Lower leg skin (tissue), 4 donors: ENCODE data around the gene TADA2B. TPM values are rescaled to one million over a fixed set of nuclear protein-coding genes. Genes with fewer than 3 reads are reported as not detected.
A peak's percentile ranks its signal among the peaks of the same experiment; 100 is the strongest.

Source experiments
- DNase-seq, 2 donors: peaks; one replicate each; pipeline ENCODE4 v3.0.0-alpha.2; 2019; ENCODE audit warnings: low spot score in 2 of 2
- H3K4me3 ChIP-seq: fragments of 200-600 bp; sonication (generic); 2 replicates; pipeline ENCODE4 v1.5.1; 2017; ENCODE audit warnings: mild to moderate bottlenecking, low read depth; ENCODE audit not compliant: poor library complexity, severe bottlenecking
- CTCF ChIP-seq, 3 donors: fragments of 450-650 bp; IDR thresholded peaks; one replicate each; pipeline ENCODE4 v1.5.1; 2016; ENCODE audit warnings: antibody characterized with exemption in 3 of 3, mild to moderate bottlenecking in 3 of 3, moderate library complexity in 2 of 3
- POLR2A ChIP-seq, 2 donors: fragments of 450-650 bp; IDR thresholded peaks; one replicate each; pipeline ENCODE4 v1.6.1; 2016 to 2017; ENCODE audit warnings: antibody characterized with exemption in 2 of 2, mild to moderate bottlenecking in 1 of 2, moderate library complexity in 1 of 2
- WGBS, 2 donors: methylation state at CpG; one replicate each; pipeline ENCODE4 v1.1.5; 2018; 5-methylcytosine and 5-hydroxymethylcytosine counted together
- intact Hi-C: fragments of 100-400 bp; cut with DNase I; formaldehyde crosslinking; loops from one replicate; pipeline ENCODE4 v1.15.0; 2023; ENCODE audit warnings: low total_unique reads
- total RNA-seq, 4 donors: library from RNA; depleted of rRNA; stranded (reverse); fragments of >200 nt; gene quantifications; one replicate each; pipeline ENCODE4 v1.1.0, GENCODE V29; 2016

The TADA2B gene
- 10 to 100 TPM; 26.2 to 30.0 (median 27.2) TPM for total RNA-seq

DNA sequence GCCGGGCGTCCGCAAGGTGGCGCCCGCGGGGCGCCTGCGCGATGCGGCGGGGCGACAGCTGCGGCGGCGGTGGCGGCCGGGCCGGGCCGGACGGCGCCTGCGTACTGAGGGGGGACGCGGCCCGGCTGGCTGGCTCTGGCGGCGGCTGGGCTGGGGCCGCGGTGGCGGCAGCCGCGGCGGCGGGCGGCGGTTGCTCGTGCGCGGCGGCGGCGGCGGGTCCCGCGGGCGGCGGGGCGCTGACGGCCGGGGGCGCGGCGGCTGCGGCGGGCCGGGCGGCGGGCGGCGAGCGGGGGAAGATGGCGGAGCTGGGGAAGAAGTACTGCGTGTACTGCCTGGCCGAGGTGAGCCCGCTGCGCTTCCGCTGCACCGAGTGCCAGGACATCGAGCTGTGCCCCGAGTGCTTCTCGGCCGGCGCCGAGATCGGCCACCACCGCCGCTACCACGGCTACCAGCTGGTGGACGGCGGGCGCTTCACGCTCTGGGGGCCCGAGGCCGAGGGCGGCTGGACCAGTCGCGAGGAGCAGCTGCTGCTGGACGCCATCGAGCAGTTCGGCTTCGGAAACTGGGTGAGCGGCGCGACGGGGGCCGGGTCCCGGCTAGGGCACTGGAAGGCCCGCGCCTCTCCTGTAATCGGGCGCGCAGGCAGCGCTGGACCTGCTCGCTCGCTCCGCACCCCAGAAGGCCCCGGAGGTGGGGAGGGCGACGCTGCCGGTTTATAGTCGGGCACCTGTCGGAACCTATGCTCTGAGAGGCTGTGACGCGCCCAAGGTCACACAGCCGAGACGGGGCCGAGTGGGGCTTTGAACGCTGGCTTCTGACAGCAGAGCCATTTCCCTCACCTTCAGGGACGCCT, at the start of gene TADA2B:
Gene TADA2B (plus strand): TSS at position 89 of the 853 bp plus-strand sequence. CDS start 208 bp downstream, at position 297.
- no peak for TF ChIP-seq POLR2A (IDR thresholded peaks at IDR 0.05)
- TF ChIP-seq CTCF (IDR thresholded peaks at IDR 0.05) = no peak
- WGBS, 2 donors = 0 to 1% methylated on average over 48 to 53 of the region's 119 CpGs
- peak within 1 kb of the TSS; percentile 99 for H3K4me3 ChIP-seq
- intact Hi-C loops = no loop called here
- DNase-seq = peak in 1 of 2 donors; percentile 90

DNA sequence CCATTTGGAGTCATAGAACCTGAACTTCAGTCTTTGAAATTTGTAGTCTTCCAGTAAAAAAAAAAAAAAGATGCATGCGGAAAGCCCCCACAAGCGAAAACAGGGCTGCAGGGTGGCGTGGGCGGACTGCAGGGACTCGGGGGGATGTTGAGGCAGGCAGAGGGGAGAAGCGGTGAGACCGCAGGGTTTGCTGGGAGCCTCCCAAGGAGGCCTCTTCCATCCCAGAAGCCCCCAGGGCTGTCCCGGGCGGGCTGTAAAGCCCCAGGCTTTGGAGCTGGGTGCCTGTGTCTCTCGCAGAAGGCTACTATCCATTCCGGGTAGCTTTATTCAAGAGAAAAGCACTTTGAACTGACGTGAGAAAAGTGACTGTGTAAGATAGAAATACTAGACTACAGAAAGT, 46.7 kb upstream of the TADA2B start:
- intact Hi-C loops = no loop called here
- 95 to 97% methylated on average over 12 of the region's 12 CpGs for WGBS, 2 donors
- no peak overlapping the region for H3K4me3 ChIP-seq
- no peak for DNase-seq
- TF ChIP-seq CTCF (IDR thresholded peaks at IDR 0.05) = no peak
- no peak for TF ChIP-seq POLR2A (IDR thresholded peaks at IDR 0.05)

GRCh38 chr4:6999172-7000086, 43.7 kb upstream of the TADA2B start:
- WGBS, 2 donors = 82 to 84% methylated on average over 14 of the region's 14 CpGs
- TF ChIP-seq CTCF (IDR thresholded peaks at IDR 0.05) = no peak
- no peak for TF ChIP-seq POLR2A (IDR thresholded peaks at IDR 0.05)
- intact Hi-C loops = no loop called here
- peak in 1 of 2 donors; percentile 38 for DNase-seq
- H3K4me3 ChIP-seq = no peak overlapping the region

DNA sequence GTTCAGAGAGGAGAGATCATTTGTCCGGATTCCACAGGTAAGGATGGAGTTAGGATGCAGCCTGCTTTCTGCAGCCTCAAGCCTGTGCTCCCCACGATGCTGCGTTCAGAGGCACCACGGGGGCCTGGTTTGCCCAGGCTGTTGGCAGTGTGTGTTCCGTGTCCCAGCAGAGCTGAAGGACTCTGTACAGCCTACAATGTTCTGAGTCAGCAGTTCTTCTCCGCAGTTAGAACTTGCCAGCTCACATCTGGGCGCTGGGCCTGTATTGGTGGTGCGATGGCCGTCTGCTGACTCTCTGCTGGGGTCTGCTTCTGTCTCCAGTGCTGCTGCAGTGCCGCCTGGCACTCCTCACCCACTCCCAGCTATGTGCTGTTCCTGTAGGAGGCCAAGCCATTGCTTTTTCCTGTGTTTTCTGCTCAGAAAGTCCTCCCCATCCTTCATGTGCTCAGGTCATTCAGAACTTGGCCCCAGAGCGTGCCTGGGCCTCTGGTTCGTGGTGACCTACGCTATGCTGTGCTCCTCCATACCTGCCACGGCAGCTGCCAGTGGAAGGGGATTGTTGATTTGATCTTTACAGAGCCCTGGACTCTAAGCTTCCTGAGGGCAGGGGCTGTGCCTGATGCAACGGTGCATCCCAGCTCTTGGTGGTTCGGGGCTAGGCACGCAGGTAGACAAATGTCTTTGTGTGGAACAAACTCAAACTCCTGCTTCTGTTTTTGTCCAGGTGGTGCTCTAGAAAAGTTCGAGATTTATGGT, 42.6 kb upstream of the TADA2B start:
- peak in 1 of 2 donors; percentile 58 for DNase-seq
- no peak for TF ChIP-seq CTCF (IDR thresholded peaks at IDR 0.05)
- TF ChIP-seq POLR2A (IDR thresholded peaks at IDR 0.05) = no peak
- intact Hi-C loops = no loop called here

GRCh38 chr4:7001271-7001670, 41.9 kb upstream of the TADA2B start:
- 93 to 95% methylated on average over 7 of the region's 7 CpGs for WGBS, 2 donors
- peak in 1 of 2 donors; percentile 53 for DNase-seq

More for the DNA sequence above, 42.6 kb upstream of the TADA2B start:
- WGBS, 2 donors = 91 to 96% methylated on average over 18 of the region's 18 CpGs
- H3K4me3 ChIP-seq = no peak overlapping the region

More at GRCh38 chr4:7001271-7001670, 41.9 kb upstream of the TADA2B start:
- H3K4me3 ChIP-seq = no peak overlapping the region
- intact Hi-C loops = no loop called here
- no peak for TF ChIP-seq POLR2A (IDR thresholded peaks at IDR 0.05)
- TF ChIP-seq CTCF (IDR thresholded peaks at IDR 0.05) = no peak
